HepG2 (cell line): Measurements from ENCODE around the gene PCYT2. TPM values are rescaled to one million over a fixed set of nuclear protein-coding genes. Genes with fewer than 3 reads are reported as not detected.

Source experiments
- EED ChIP-seq: sonication (generic); formaldehyde crosslinking; IDR thresholded peaks from 2 replicates; pipeline ENCODE4 v1.5.0; 2020; ENCODE audit warnings: mild to moderate bottlenecking, missing genetic modification reagents
- FOXA3 ChIP-seq: IDR thresholded peaks from 2 replicates; pipeline ENCODE4 v1.6.1; 2016; ENCODE audit warnings: missing genetic modification reagents, missing compliant biosample characterization
- KDM6A ChIP-seq: IDR thresholded peaks from 2 replicates; pipeline ENCODE4 v1.6.1; 2016; ENCODE audit warnings: low read depth
- KLF16 ChIP-seq, 2 experiments: sonication (generic) in 1 of 2; formaldehyde crosslinking in 1 of 2; IDR thresholded peaks; 2 replicates each; pipeline versions ENCODE4 v1.6.1 to v1.8.0; 2016 to 2023; ENCODE audit warnings: missing genetic modification reagents in 2 of 2, missing compliant biosample characterization in 1 of 2
- NFE2L2 ChIP-seq: fragments of 150-350 bp; IDR thresholded peaks from 2 replicates; pipeline ENCODE4 v1.6.1; 2014; ENCODE audit warnings: low read length
- PCBP1 ChIP-seq: fragments of 200-400 bp; formaldehyde crosslinking; IDR thresholded peaks from 2 replicates; pipeline ENCODE4 v1.6.1; 2017; ENCODE audit warnings: mild to moderate bottlenecking, low read depth, low read length, borderline replicate concordance
- ZNF75D ChIP-seq: sonication (generic); formaldehyde crosslinking; IDR thresholded peaks from 2 replicates; pipeline ENCODE4 v1.8.1; 2023; ENCODE audit warnings: missing genetic modification reagents, mild to moderate bottlenecking, borderline replicate concordance
- ZSCAN12 ChIP-seq: sonication (generic); formaldehyde crosslinking; IDR thresholded peaks from 2 replicates; pipeline ENCODE4 v1.9.0; 2021; ENCODE audit warnings: mild to moderate bottlenecking, missing genetic modification reagents
- polyA plus RNA-seq, 8 experiments: library from polyadenylated mRNA; depleted of rRNA in 3 of 8; stranded (reverse) in 7 of 8; unstranded in 1 of 8; fragments of >200 nt; fragmentation: Illumina TruSeq in 4 of 8; extraction: Trizol in 4 of 8; gene quantifications; 2 replicates each; pipeline versions ENCODE4 v1.2.1 to v1.2.3, GENCODE V29; 2011 to 2016; ENCODE audit warnings: low read depth in 4 of 8, missing spikeins in 1 of 8, mixed read lengths in 1 of 8; ENCODE audit not compliant: insufficient read depth in 1 of 8
- total RNA-seq, 5 experiments: library from RNA; depleted of rRNA; stranded (reverse); fragments of >200 nt; fragmentation: Illumina TruSeq; extraction: Trizol; gene quantifications; 2 replicates each; pipeline ENCODE4 v1.2.3, GENCODE V29; 2016; ENCODE audit warnings: low read depth in 1 of 5
- TF ChIP-seq, protein P1 (sequence below): sonication (generic); formaldehyde crosslinking; IDR thresholded peaks from 2 replicates; pipeline ENCODE4 v1.5.0; 2020; ENCODE audit warnings: mild to moderate bottlenecking, missing genetic modification reagents
- TF ChIP-seq, protein P2 (sequence below): sonication (generic); formaldehyde crosslinking; IDR thresholded peaks from 2 replicates; pipeline ENCODE4 v1.4.0; 2020; ENCODE audit warnings: missing genetic modification reagents, borderline replicate concordance
- TF ChIP-seq, protein P3 (sequence below): sonication (generic); formaldehyde crosslinking; IDR thresholded peaks from 2 replicates; pipeline ENCODE4 v1.4.0; 2020; ENCODE audit warnings: missing genetic modification reagents
- TF ChIP-seq, protein P4 (sequence below): sonication (generic); formaldehyde crosslinking; IDR thresholded peaks from 2 replicates; pipeline ENCODE4 v1.5.0; 2020; ENCODE audit warnings: mild to moderate bottlenecking, missing genetic modification reagents, borderline replicate concordance
- TF ChIP-seq, protein P5 (sequence below): sonication (generic); formaldehyde crosslinking; IDR thresholded peaks from 2 replicates; pipeline ENCODE4 v1.8.0; 2022; ENCODE audit warnings: missing genetic modification reagents, mild to moderate bottlenecking, inconsistent platforms, borderline replicate concordance
- TF ChIP-seq, protein P6 (sequence below): sonication (generic); formaldehyde crosslinking; IDR thresholded peaks from 2 replicates; pipeline ENCODE4 v1.8.1; 2023; ENCODE audit warnings: mild to moderate bottlenecking, inconsistent platforms, moderate library complexity, missing genetic modification reagents, borderline replicate concordance

The PCYT2 gene
- total and polyA plus RNA-seq, 2 of the 13 experiments (the other 11 are each of a cell fraction or from before 2014, with no cell fraction given), result 147 to 297 TPM

DNA sequence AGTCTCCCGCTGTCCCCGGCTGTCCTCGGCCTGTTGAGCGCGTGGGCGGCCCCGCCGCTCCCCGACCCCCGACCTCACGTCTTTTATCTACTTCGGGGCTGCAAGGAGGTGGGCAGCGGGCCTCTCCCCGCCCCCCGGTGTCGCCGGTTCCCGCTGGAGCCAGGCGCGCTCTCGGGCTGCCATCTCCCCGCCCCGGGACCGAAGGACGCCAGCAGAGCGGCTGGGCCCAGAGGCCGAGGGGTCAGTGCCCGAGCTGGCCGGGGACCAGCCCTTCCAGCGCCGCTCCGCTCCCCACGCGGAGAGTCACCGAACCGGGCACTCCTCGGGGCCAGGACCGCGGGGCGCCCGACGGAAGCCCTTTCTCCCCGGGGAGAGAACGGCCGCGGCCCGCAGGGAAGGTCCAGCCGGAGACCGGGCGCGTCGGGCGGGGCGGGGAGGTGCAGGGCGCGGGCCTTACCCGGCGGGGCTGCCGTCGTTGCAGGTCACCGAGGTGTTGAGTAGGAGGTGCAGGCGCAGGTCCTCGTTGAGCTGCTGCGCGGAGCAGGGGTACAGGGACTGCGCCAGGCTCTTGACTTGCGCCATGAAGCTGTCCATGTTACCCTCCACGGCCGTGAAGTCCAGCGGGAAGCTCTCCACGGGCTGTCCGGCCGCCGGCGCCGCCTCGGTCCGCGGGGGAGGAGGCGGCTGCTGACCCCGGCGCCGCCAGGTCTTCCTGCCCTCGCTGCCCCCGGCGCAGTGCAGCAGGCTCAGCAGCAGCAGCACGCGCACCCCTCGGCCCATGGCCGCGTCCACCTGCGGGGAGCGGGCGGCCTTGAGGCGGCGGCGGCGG lies 49.1 kb upstream of the PCYT2 start (continued):
- TF ChIP-seq, protein P1, sequence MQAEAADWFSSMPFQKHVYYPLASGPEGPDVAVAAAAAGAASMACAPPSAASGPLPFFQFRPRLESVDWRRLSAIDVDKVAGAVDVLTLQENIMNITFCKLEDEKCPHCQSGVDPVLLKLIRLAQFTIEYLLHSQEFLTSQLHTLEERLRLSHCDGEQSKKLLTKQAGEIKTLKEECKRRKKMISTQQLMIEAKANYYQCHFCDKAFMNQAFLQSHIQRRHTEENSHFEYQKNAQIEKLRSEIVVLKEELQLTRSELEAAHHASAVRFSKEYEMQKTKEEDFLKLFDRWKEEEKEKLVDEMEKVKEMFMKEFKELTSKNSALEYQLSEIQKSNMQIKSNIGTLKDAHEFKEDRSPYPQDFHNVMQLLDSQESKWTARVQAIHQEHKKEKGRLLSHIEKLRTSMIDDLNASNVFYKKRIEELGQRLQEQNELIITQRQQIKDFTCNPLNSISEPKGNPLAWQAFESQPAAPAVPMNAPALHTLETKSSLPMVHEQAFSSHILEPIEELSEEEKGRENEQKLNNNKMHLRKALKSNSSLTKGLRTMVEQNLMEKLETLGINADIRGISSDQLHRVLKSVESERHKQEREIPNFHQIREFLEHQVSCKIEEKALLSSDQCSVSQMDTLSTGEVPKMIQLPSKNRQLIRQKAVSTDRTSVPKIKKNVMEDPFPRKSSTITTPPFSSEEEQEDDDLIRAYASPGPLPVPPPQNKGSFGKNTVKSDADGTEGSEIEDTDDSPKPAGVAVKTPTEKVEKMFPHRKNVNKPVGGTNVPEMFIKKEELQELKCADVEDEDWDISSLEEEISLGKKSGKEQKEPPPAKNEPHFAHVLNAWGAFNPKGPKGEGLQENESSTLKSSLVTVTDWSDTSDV (CRISPR knock-in tag), result peak; percentile 78; the same call in 1 of the 2 replicates
- no peak for TF ChIP-seq ZNF75D (CRISPR knock-in tag)
- 0 out of 2 replicates have a peak, but pooled peaks have one; percentile 51 for TF ChIP-seq PCBP1
- TF ChIP-seq, protein P2, sequence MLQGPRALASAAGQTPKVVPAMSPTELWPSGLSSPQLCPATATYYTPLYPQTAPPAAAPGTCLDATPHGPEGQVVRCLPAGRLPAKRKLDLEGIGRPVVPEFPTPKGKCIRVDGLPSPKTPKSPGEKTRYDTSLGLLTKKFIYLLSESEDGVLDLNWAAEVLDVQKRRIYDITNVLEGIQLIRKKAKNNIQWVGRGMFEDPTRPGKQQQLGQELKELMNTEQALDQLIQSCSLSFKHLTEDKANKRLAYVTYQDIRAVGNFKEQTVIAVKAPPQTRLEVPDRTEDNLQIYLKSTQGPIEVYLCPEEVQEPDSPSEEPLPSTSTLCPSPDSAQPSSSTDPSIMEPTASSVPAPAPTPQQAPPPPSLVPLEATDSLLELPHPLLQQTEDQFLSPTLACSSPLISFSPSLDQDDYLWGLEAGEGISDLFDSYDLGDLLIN (CRISPR knock-in tag), result peak; percentile 17; the same call in 1 of the 2 replicates
- 0 out of 4 replicates have a peak, but pooled peaks of 1 of the 2 experiments have one; percentile 11 for TF ChIP-seq KLF16 (CRISPR knock-in tag; IDR thresholded peaks at IDR 0.05)
- TF ChIP-seq KDM6A (CRISPR knock-in tag), result no peak
- TF ChIP-seq FOXA3 (CRISPR knock-in tag), result no peak
- TF ChIP-seq, protein P3, sequence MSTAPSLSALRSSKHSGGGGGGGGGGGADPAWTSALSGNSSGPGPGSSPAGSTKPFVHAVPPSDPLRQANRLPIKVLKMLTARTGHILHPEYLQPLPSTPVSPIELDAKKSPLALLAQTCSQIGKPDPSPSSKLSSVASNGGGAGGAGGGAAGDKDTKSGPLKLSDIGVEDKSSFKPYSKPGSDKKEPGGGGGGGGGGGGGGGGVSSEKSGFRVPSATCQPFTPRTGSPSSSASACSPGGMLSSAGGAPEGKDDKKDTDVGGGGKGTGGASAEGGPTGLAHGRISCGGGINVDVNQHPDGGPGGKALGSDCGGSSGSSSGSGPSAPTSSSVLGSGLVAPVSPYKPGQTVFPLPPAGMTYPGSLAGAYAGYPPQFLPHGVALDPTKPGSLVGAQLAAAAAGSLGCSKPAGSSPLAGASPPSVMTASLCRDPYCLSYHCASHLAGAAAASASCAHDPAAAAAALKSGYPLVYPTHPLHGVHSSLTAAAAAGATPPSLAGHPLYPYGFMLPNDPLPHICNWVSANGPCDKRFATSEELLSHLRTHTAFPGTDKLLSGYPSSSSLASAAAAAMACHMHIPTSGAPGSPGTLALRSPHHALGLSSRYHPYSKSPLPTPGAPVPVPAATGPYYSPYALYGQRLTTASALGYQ (CRISPR knock-in tag), result peak; percentile 32; the same call in 1 of the 2 replicates
- TF ChIP-seq, protein P4, sequence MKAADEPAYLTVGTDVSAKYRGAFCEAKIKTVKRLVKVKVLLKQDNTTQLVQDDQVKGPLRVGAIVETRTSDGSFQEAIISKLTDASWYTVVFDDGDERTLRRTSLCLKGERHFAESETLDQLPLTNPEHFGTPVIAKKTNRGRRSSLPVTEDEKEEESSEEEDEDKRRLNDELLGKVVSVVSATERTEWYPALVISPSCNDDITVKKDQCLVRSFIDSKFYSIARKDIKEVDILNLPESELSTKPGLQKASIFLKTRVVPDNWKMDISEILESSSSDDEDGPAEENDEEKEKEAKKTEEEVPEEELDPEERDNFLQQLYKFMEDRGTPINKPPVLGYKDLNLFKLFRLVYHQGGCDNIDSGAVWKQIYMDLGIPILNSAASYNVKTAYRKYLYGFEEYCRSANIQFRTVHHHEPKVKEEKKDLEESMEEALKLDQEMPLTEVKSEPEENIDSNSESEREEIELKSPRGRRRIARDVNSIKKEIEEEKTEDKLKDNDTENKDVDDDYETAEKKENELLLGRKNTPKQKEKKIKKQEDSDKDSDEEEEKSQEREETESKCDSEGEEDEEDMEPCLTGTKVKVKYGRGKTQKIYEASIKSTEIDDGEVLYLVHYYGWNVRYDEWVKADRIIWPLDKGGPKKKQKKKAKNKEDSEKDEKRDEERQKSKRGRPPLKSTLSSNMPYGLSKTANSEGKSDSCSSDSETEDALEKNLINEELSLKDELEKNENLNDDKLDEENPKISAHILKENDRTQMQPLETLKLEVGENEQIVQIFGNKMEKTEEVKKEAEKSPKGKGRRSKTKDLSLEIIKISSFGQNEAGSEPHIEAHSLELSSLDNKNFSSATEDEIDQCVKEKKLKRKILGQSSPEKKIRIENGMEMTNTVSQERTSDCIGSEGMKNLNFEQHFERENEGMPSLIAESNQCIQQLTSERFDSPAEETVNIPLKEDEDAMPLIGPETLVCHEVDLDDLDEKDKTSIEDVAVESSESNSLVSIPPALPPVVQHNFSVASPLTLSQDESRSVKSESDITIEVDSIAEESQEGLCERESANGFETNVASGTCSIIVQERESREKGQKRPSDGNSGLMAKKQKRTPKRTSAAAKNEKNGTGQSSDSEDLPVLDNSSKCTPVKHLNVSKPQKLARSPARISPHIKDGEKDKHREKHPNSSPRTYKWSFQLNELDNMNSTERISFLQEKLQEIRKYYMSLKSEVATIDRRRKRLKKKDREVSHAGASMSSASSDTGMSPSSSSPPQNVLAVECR, result peak; percentile 34
- TF ChIP-seq, protein P5, sequence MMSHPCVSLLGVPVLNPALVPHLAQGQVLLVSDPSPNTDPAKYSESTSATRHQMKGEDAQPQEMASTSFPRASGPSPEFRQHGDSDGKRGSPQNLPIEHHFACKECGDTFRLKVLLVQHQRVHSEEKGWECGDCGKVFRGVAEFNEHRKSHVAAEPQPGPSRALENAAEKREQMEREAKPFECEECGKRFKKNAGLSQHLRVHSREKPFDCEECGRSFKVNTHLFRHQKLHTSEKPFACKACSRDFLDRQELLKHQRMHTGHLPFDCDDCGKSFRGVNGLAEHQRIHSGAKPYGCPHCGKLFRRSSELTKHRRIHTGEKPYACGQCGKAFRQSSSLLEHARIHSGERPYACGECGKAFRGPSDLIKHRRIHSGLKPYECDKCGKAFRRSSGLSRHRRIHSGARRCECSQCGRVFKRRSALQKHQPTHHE (CRISPR knock-in tag), result peak; percentile 43
- TF ChIP-seq EED (CRISPR knock-in tag), result 0 out of 2 replicates have a peak, but pooled peaks have one; percentile 39
- TF ChIP-seq ZSCAN12, result peak; percentile 42; the same call in 1 of the 2 replicates
- TF ChIP-seq, protein P6, sequence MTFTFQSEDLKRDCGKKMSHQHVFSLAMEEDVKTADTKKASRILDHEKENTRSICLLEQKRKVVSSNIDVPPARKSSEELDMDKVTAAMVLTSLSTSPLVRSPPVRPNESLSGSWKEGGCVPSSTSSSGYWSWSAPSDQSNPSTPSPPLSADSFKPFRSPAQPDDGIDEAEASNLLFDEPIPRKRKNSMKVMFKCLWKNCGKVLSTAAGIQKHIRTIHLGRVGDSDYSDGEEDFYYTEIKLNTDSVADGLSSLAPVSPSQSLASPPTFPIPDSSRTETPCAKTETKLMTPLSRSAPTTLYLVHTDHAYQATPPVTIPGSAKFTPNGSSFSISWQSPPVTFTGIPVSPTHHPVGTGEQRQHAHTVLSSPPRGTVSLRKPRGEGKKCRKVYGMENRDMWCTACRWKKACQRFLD (CRISPR knock-in tag), result 0 out of 2 replicates have a peak, but pooled peaks have one; percentile 44
- TF ChIP-seq NFE2L2, result no peak
